Parathyroid adenoma (tissue), 2 donors: ENCODE results near the gene IFIT2.
A peak's percentile ranks its signal among the peaks of the same experiment; 100 is the strongest.

ENCODE experiments used
- H2AFZ ChIP-seq: fragments of 300-600 bp; sonication (generic); one replicate; pipeline ENCODE4 v1.7.0; 2017; ENCODE audit warnings: antibody characterized with exemption, mild to moderate bottlenecking
- H3K27ac ChIP-seq: fragments of 300-600 bp; sonication (generic); one replicate; pipeline ENCODE4 v1.7.0; 2017
- H3K27me3 ChIP-seq: fragments of 300-600 bp; sonication (generic); one replicate; pipeline ENCODE4 v1.7.0; 2017; ENCODE audit warnings: low read length; ENCODE audit not compliant: control insufficient read depth, insufficient read depth
- H3K36me3 ChIP-seq: fragments of 300-600 bp; sonication (generic); one replicate; pipeline ENCODE4 v1.7.0; 2017; ENCODE audit warnings: low read length; ENCODE audit not compliant: control insufficient read depth, insufficient read depth
- H3K4me1 ChIP-seq: fragments of 300-600 bp; sonication (generic); one replicate; pipeline ENCODE4 v1.7.0; 2017; ENCODE audit warnings: control low read depth
- H3K4me2 ChIP-seq: fragments of 300-600 bp; sonication (generic); one replicate; pipeline ENCODE4 v1.7.0; 2017; ENCODE audit warnings: low read length
- H3K4me3 ChIP-seq: fragments of 300-600 bp; sonication (generic); one replicate; pipeline ENCODE4 v1.7.0; 2017; ENCODE audit warnings: low read depth, low read length
- H3K79me2 ChIP-seq: fragments of 300-600 bp; sonication (generic); one replicate; pipeline ENCODE4 v1.7.0; 2017; ENCODE audit warnings: control low read depth
- H3K9ac ChIP-seq: fragments of 300-600 bp; sonication (generic); one replicate; pipeline ENCODE4 v1.7.0; 2017; ENCODE audit warnings: mild to moderate bottlenecking
- H3K9me3 ChIP-seq: fragments of 300-600 bp; sonication (generic); one replicate; pipeline ENCODE4 v1.7.0; 2017; ENCODE audit warnings: low read length; ENCODE audit not compliant: control insufficient read depth
- TF ChIP-seq, protein P1 (sequence below): fragments of 300-600 bp; sonication (generic); IDR thresholded peaks from one replicate; pipeline ENCODE4 v1.7.0; 2017; ENCODE audit warnings: antibody characterized with exemption, mild to moderate bottlenecking
- donor health status: primary hyperparathyroidism.

The IFIT2 gene

DNA sequence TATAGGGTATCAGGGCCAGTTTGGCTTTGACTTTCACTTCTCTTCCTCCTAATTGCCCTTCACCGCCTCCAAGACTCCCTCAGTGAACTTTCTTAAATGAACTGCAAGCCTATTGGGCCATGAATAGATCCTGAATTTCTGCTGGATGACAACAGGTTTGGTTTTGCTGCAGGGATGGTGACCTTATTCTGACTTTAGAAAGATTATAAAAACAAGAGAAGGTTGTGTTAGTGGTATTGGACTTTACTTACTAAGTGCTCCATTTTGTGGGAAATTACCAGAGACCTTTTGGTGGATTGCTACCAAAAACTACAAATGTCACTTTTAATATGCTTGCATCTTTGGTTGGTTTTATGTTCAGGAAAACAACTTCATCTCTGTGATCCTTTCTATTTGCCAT is 38.8 kb upstream of the IFIT2 start:
- Histone ChIP-seq H3K36me3 (no peaks in the 10 kb centered on the region), H3K27ac (no peak overlapping the region), H3K4me1 (peaks cover 17% of the 10 kb centered on the region), H3K4me2 (no peak overlapping the region), H3K27me3 (no peaks in the 10 kb centered on the region), H2AFZ (peak overlapping the region; percentile 43), H3K9me3 (no peaks in the 10 kb centered on the region), H3K79me2 (no peaks in the 10 kb centered on the region), H3K4me3 (no peak overlapping the region), H3K9ac (no peak overlapping the region)
- TF ChIP-seq, protein P1, sequence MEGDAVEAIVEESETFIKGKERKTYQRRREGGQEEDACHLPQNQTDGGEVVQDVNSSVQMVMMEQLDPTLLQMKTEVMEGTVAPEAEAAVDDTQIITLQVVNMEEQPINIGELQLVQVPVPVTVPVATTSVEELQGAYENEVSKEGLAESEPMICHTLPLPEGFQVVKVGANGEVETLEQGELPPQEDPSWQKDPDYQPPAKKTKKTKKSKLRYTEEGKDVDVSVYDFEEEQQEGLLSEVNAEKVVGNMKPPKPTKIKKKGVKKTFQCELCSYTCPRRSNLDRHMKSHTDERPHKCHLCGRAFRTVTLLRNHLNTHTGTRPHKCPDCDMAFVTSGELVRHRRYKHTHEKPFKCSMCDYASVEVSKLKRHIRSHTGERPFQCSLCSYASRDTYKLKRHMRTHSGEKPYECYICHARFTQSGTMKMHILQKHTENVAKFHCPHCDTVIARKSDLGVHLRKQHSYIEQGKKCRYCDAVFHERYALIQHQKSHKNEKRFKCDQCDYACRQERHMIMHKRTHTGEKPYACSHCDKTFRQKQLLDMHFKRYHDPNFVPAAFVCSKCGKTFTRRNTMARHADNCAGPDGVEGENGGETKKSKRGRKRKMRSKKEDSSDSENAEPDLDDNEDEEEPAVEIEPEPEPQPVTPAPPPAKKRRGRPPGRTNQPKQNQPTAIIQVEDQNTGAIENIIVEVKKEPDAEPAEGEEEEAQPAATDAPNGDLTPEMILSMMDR = no peak

DNA sequence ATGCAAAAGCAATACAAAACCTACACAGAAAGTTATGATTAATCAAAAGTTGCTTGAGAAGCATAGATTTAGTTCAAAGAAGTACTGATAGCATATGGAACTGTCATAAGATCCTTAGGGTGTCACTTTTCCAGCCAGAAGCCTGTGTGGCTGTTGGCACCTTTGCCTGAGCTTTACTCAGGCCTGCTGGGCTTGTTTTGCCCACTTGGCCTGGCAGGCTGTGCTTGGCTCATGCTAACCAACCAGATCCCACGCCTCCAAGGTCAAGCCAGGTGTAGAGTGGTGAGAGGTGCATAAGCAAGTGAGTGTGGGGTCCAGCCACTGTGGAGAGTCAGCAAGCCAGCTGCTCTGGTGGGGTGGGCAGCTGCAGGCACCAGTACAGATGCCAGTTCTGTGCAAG is 38.3 kb upstream of the IFIT2 start:
- Histone ChIP-seq H2AFZ (no peak overlapping the region), H3K4me3 (no peak overlapping the region), H3K4me2 (no peak overlapping the region), H3K27me3 (no peaks in the 10 kb centered on the region), H3K4me1 (peaks cover 17% of the 10 kb centered on the region), H3K36me3 (no peaks in the 10 kb centered on the region), H3K79me2 (no peaks in the 10 kb centered on the region), H3K27ac (no peak overlapping the region), H3K9me3 (no peaks in the 10 kb centered on the region), H3K9ac (no peak overlapping the region)
- TF ChIP-seq, protein P1 = no peak

DNA sequence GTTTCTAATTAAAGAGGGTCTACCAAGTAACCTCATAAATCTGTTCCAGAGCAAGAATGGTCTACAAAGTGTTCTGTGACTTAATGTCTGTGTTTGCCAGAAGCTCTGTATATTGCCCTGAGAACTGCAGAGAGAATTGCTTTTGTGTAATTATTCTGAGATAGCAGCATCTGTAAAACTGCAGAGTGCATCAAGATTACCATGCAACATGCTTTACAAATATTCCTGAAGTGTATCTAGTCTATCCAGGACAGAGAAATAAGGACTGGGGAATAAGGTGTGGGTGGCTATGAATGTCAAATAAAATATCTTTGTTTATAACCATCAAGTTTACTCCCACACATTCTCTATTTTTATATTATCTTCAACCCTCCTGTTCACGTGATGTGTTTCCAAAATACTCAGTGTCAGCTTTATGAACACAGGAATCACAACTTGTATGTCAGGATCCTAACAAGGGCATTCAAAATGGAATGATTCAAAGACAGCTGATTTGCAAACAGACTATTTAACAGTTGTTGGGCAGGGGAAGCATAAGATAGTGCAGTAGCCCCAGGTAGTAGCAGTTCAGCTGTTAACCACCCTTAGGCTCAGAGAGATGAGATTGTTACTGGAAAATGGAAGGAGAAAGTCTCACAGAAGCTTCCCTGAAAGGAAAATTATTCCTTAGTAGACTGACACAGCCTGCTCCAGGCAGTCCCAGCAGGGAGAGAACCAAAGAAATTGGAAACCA is 35.0 kb upstream of the IFIT2 start:
- Histone ChIP-seq H3K4me1 (peaks cover 11% of the 10 kb centered on the region), H3K9me3 (no peaks in the 10 kb centered on the region), H3K79me2 (no peaks in the 10 kb centered on the region), H3K4me2 (no peak overlapping the region), H3K27me3 (no peaks in the 10 kb centered on the region), H2AFZ (peak overlapping the region; percentile 78), H3K27ac (peak overlapping the region; percentile 48), H3K36me3 (no peaks in the 10 kb centered on the region), H3K9ac (no peak overlapping the region), H3K4me3 (no peak overlapping the region)
- TF ChIP-seq, protein P1 = no peak

DNA sequence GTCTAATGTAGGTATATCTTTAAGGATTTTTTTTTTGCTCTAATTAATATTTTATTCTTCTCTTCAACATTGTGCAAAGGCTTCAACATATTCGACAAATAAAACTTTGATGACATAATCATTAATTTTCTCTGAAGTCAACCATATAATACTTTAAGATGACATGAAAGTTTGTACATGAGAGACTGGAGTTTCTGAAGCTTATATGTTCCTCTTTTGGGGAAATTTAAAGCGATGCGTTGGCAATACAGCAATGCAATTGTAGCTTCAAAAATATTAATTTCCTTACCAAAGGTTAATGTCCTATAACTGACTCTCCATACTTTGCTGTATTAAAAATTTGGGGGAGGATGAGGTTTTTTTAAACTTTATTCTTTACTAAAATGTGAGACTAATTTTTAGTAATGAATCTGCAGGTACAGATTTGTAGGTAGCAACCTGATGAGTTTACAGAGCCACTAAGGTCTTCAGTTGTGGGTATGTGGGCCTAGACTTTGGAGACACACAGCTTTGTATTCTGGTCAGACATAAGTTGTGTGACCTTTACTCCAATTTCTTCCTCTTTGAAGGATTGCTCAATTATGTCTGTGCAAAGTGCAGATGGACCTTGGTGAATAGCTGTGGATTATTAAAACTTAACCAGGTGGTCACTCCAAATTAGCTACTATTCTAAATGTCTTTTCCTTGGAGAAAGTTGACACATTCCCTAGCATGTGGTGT is 32.3 kb upstream of the IFIT2 start:
- TF ChIP-seq, protein P1 = no peak
- Histone ChIP-seq H2AFZ (no peak overlapping the region), H3K4me1 (peaks cover 4% of the 10 kb centered on the region), H3K9me3 (no peaks in the 10 kb centered on the region), H3K79me2 (no peaks in the 10 kb centered on the region), H3K4me2 (no peak overlapping the region), H3K27ac (no peak overlapping the region), H3K36me3 (no peaks in the 10 kb centered on the region), H3K27me3 (no peaks in the 10 kb centered on the region), H3K4me3 (no peak overlapping the region), H3K9ac (no peak overlapping the region)
